Subcutaneous preadipocyte (primary cell): ENCODE data around the gene SLITRK1. TPM values are rescaled to one million over a fixed set of nuclear protein-coding genes. Genes with fewer than 3 reads are reported as not detected.

Source experiments
- total RNA-seq: library from RNA; depleted of rRNA; stranded (reverse); fragments of >200 nt; gene quantifications from 2 replicates; pipeline ENCODE4 v1.2.3, GENCODE V29; 2012

SLITRK1 gene, protein sequence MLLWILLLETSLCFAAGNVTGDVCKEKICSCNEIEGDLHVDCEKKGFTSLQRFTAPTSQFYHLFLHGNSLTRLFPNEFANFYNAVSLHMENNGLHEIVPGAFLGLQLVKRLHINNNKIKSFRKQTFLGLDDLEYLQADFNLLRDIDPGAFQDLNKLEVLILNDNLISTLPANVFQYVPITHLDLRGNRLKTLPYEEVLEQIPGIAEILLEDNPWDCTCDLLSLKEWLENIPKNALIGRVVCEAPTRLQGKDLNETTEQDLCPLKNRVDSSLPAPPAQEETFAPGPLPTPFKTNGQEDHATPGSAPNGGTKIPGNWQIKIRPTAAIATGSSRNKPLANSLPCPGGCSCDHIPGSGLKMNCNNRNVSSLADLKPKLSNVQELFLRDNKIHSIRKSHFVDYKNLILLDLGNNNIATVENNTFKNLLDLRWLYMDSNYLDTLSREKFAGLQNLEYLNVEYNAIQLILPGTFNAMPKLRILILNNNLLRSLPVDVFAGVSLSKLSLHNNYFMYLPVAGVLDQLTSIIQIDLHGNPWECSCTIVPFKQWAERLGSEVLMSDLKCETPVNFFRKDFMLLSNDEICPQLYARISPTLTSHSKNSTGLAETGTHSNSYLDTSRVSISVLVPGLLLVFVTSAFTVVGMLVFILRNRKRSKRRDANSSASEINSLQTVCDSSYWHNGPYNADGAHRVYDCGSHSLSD
- not detected in 2 replicates for total RNA-seq

DNA sequence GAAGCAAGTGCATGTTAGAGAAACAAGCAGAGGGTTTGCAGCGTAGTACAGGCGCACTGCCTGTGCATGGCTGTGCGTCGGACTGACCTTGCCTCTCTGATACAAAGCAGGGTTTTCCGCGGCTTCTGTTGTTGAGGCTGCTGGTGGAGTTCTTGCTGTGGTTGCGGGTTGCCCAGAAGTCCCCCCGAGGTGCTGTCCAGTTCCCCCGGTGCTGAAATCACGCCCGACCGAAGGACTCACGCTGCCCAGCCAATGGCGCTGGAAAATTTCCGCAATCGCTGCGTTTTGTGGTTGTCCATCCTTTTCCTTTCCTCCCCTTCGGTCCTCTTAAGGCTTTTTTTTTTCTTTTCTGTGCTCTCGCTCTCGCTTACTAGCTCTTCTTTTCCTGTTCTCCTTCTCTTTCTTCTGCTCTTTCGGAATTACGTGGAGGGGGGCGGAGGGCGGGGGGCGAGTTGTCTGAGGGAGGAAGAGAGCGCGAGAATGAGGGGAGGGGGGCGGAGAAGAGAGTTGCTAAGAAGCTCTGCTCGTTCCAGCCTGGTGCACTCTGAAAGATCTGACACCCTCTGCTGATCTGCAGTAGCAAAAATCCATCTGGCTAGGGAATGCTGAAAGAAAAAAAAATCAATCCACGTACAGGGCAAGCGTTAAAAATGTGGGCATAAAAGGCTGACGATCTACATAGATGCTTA is at the start of gene SLITRK1:
Gene SLITRK1, minus strand, starts transcription at position 558 of the 689 bp plus-strand sequence. CDS start 967 bp downstream, outside the sequence.

